Suprapubic skin (tissue), 4 donors: ENCODE results near the gene KCND2. TPM values are rescaled to one million over a fixed set of nuclear protein-coding genes. Genes with fewer than 3 reads are reported as not detected.
"Not testable (repeated sequence)": the region's sequence is repeated elsewhere in the genome, so short reads cannot be mapped to it uniquely, and the experiment has no call there.

Experiments
- DNase-seq, 2 donors: peaks; one replicate each; pipeline ENCODE4 v3.0.0-alpha.2; 2019; ENCODE audit warnings: low spot score in 2 of 2
- H3K27ac ChIP-seq: fragments of 200-600 bp; sonication (generic); one replicate; pipeline ENCODE4 v1.5.1; 2019
- H3K27me3 ChIP-seq: fragments of 200-600 bp; sonication (generic); one replicate; pipeline ENCODE4 v1.5.1; 2019
- H3K36me3 ChIP-seq: fragments of 200-600 bp; sonication (generic); one replicate; pipeline ENCODE4 v1.5.1; 2019
- H3K4me1 ChIP-seq: fragments of 200-600 bp; sonication (generic); one replicate; pipeline ENCODE4 v1.5.1; 2019
- H3K4me3 ChIP-seq: fragments of 200-600 bp; sonication (generic); one replicate; pipeline ENCODE4 v1.5.1; 2019; ENCODE audit warnings: mild to moderate bottlenecking
- H3K9me3 ChIP-seq: fragments of 200-600 bp; sonication (generic); one replicate; pipeline ENCODE4 v1.5.1; 2019
- EP300 ChIP-seq: sonication (generic); formaldehyde crosslinking; IDR thresholded peaks from one replicate; pipeline ENCODE4 v1.6.1; 2017; ENCODE audit warnings: antibody characterized with exemption
- POLR2A ChIP-seq, 2 donors: fragments of 450-650 bp; IDR thresholded peaks; one replicate each; pipeline ENCODE4 v1.6.1; 2017; ENCODE audit warnings: antibody characterized with exemption in 2 of 2, mild to moderate bottlenecking in 2 of 2, moderate library complexity in 2 of 2
- POLR2AphosphoS5 ChIP-seq, 3 donors: sonication (generic); formaldehyde crosslinking; IDR thresholded peaks; one replicate each; pipeline ENCODE4 v1.6.1; 2017; ENCODE audit warnings: antibody characterized with exemption in 3 of 3
- WGBS: methylation state at CpG from one replicate; pipeline ENCODE4 v1.1.5; 2018; 5-methylcytosine and 5-hydroxymethylcytosine counted together
- total RNA-seq, 4 donors: library from RNA; depleted of rRNA; stranded (reverse); fragments of >200 nt; gene quantifications; one replicate each; pipeline ENCODE4 v1.1.0, GENCODE V29; 2016
- TF ChIP-seq, protein P1 (sequence below), 2 donors: fragments of 200-600 bp in 1 of 2; fragments of 450-650 bp in 1 of 2; sonication (generic) in 1 of 2; IDR thresholded peaks; one replicate each; pipeline ENCODE4 v1.5.1; 2016 to 2019; ENCODE audit warnings: antibody characterized with exemption in 2 of 2, mild to moderate bottlenecking in 1 of 2, moderate library complexity in 1 of 2

Gene KCND2
- under 1 TPM in 1 of 4 donors, not detected in 3; 0.16 TPM for total RNA-seq

DNA sequence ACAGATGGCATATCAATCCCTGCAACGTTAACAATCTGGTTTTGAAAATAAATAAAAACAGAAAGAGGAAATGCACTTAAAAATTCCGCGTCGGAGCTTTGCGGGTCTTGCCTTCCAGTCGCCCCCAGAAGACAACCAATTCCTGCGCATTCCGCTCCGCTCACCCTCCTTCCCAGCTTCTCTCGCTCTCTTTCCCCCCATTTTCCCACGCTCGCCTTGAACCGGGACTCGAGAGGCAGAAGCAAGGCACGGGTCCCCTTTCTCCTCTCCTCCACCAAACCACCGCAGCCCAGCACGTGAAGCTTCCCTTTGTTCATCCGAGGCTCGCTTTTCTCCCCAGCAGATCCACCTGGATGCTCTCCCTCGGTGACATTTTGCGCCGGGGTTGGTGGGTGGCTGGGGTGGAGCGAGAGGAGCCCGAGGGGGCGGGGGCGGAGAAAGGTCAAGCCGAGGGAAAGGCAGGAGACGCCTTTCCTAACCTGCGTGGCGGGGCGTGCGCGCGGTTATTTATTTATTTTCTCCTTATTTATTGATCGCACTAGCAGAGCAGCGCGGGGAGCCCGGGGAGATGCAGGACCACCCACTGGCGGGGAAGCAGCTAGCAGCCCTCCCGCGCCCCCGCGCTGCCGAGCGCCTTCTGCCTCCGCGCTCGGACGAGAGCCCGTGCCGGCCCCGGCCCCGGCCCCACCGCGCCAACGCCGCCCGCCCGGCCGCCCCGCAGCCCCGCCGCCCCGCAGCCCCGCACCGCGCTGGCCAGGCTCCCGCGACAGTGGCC lies at the start of gene KCND2:
TSS of gene KCND2 (plus strand) at position 475 of the 775 bp plus-strand sequence.
- no peak for DNase-seq
- Histone ChIP-seq H3K27me3 (peaks cover 32% of the 10 kb centered on the region), H3K9me3 (no peaks in the 10 kb centered on the region), H3K4me1 (peaks cover 15% of the 10 kb centered on the region), H3K27ac (no peak within 1 kb of the TSS), H3K4me3 (peak within 1 kb of the TSS; percentile 54), H3K36me3 (no peaks in the 10 kb centered on the region)
- under 1% methylated on average over 41 of the region's 69 CpGs for WGBS
- no peak for TF ChIP-seq POLR2A (IDR thresholded peaks at IDR 0.05)
- no peak for TF ChIP-seq EP300
- TF ChIP-seq POLR2AphosphoS5 (IDR thresholded peaks at IDR 0.05): no peak
- TF ChIP-seq, protein P1, sequence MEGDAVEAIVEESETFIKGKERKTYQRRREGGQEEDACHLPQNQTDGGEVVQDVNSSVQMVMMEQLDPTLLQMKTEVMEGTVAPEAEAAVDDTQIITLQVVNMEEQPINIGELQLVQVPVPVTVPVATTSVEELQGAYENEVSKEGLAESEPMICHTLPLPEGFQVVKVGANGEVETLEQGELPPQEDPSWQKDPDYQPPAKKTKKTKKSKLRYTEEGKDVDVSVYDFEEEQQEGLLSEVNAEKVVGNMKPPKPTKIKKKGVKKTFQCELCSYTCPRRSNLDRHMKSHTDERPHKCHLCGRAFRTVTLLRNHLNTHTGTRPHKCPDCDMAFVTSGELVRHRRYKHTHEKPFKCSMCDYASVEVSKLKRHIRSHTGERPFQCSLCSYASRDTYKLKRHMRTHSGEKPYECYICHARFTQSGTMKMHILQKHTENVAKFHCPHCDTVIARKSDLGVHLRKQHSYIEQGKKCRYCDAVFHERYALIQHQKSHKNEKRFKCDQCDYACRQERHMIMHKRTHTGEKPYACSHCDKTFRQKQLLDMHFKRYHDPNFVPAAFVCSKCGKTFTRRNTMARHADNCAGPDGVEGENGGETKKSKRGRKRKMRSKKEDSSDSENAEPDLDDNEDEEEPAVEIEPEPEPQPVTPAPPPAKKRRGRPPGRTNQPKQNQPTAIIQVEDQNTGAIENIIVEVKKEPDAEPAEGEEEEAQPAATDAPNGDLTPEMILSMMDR (IDR thresholded peaks at IDR 0.05): no peak

DNA sequence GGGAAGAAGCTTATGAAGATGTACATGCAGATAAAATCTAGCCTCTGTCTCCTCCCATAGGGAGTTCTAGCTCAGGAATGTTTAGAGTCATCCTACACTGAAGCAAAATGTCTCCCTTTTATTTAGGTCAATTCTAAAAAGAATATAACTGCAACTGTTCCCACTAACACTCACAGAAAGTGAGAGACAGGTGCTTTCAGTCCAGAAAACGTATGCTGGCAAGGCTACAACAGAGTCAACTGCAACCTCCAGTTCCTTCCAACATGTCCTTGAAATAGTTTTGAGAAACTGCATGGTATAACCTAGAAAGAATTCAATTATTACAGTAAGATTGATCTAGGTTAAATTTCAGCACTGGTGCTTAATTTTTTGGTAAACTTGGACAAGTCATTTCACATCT lies 46.8 kb upstream of the KCND2 start:
- no peak for DNase-seq
- TF ChIP-seq EP300: no peak
- TF ChIP-seq POLR2AphosphoS5 (IDR thresholded peaks at IDR 0.05): no peak
- TF ChIP-seq, protein P1 (IDR thresholded peaks at IDR 0.05): no peak
- TF ChIP-seq POLR2A (IDR thresholded peaks at IDR 0.05): no peak
- H3K27me3 ChIP-seq: no peaks in the 10 kb centered on the region
- no peak overlapping the region for H3K4me3 ChIP-seq
- no peaks in the 10 kb centered on the region for H3K9me3 ChIP-seq
- H3K27ac ChIP-seq: no peak overlapping the region
- no peaks in the 10 kb centered on the region for H3K36me3 ChIP-seq
- no peaks in the 10 kb centered on the region for H3K4me1 ChIP-seq
- 54% methylated on average over 1 of the region's 1 CpG for WGBS

DNA sequence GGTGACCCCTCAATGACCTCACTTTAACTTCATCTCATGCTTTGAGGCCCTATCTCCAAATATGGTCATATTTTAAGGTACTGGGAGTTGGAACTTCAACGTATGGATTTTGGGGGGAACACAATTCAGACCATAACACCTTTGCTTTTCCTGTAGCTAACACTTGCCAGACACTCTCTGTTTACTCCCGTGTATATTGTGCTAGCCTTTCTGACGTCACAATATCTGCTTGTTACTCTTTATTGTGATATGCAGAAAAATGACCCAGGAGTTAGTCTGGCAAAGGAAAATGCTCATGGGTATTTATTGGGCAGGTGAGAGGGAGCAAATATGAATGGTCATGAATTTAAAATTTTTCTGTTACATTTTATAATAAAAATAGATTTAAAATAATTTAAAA lies 45.7 kb upstream of the KCND2 start:
- no peaks in the 10 kb centered on the region for H3K4me1 ChIP-seq
- H3K27ac ChIP-seq: no peak overlapping the region
- TF ChIP-seq EP300 (no peak), POLR2AphosphoS5 (IDR thresholded peaks at IDR 0.05) (no peak), POLR2A (IDR thresholded peaks at IDR 0.05) (no peak)
- TF ChIP-seq, protein P1 (IDR thresholded peaks at IDR 0.05): no peak
- H3K36me3 ChIP-seq: no peaks in the 10 kb centered on the region
- H3K9me3 ChIP-seq: no peaks in the 10 kb centered on the region
- H3K27me3 ChIP-seq: no peaks in the 10 kb centered on the region
- no peak overlapping the region for H3K4me3 ChIP-seq
- no peak for DNase-seq
- 72% methylated on average over 3 of the region's 3 CpGs for WGBS

DNA sequence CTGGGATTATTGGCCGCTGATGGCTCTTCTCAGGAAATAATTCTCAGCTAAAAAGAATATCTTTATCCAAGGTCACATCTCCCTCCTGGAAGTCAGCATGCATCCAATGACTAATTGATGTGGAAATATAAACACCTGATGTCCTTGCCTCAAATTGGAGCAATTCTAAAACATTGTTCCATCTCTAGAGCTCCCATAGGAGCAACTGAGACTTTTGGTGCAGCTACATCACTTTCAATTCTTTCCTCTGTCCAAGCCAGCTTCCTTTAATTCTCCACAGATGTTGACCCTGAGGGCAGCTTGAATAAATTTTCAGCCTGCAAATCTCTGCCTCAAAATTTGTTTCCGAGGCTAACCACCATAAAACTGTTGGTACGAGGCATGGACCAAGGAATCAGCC lies 43.9 kb upstream of the KCND2 start:
- no peak for DNase-seq

DNA sequence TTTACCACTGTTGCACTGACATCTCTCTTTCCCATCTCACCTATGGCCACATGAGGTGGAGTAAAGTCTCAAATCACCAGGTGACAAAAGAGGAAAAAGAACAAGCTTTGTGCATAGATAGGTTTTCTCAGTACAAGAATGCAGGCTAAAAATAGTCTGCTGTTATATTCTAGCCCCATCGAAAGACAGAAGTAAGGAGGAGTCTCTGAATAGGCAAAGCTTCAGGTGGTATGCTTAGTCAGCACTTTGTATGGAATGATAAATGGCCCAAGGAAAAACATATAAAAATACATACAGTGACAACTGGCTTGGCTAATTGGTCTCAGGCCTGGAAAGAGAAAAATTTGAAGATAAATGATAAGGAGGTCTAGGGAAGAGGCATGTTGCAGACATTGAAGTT lies 39.6 kb upstream of the KCND2 start:
- no peak for DNase-seq
- H3K27me3 ChIP-seq: no peaks in the 10 kb centered on the region
- H3K4me3 ChIP-seq: no peak overlapping the region
- no peaks in the 10 kb centered on the region for H3K9me3 ChIP-seq
- no peaks in the 10 kb centered on the region for H3K4me1 ChIP-seq
- 38% methylated on average over 1 of the region's 1 CpG for WGBS
- no peak overlapping the region for H3K27ac ChIP-seq
- TF ChIP-seq, protein P1 (IDR thresholded peaks at IDR 0.05): no peak
- TF ChIP-seq POLR2AphosphoS5 (IDR thresholded peaks at IDR 0.05) (no peak), EP300 (no peak), POLR2A (IDR thresholded peaks at IDR 0.05) (no peak)
- no peaks in the 10 kb centered on the region for H3K36me3 ChIP-seq

More for the DNA sequence above, 43.9 kb upstream of the KCND2 start:
- Histone ChIP-seq H3K4me3 (no peak overlapping the region), H3K27ac (no peak overlapping the region), H3K36me3 (no peaks in the 10 kb centered on the region), H3K4me1 (no peaks in the 10 kb centered on the region), H3K27me3 (no peaks in the 10 kb centered on the region), H3K9me3 (no peaks in the 10 kb centered on the region)
- WGBS: 53% methylated on average over 3 of the region's 3 CpGs
- TF ChIP-seq, protein P1 (IDR thresholded peaks at IDR 0.05): no peak
- TF ChIP-seq POLR2AphosphoS5 (IDR thresholded peaks at IDR 0.05) (no peak), EP300 (no peak), POLR2A (IDR thresholded peaks at IDR 0.05) (no peak)

DNA sequence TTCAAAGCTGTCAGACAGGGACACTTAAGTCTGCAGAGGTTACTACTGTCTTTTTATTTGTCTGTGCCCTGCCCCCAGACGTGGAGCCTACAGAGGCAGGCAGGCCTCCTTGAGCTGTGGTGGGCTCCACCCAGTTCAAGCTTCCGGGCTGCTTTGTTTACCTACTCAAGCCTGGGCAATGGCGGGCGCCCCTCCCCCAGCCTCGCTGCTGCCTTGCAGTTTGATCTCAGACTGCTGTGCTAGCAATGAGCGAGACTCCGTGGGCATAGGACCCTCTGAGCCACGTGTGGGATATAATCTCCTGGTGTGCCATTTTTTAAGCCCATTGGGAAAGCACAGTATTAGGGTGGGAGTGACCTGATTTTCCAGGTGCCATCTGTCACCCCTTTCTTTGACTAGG lies 32.6 kb upstream of the KCND2 start:
- H3K4me3 ChIP-seq, DNase-seq, H3K9me3 ChIP-seq, H3K27me3 ChIP-seq, H3K36me3 ChIP-seq, H3K4me1 ChIP-seq, H3K27ac ChIP-seq: not testable (repeated sequence)
- WGBS: 80% methylated on average over 6 of the region's 8 CpGs
